ENCODE results near the gene MTRF1. TPM values are rescaled to one million over a fixed set of nuclear protein-coding genes. Genes with fewer than 3 reads are reported as not detected.

The MTRF1 gene
- total and polyA plus RNA-seq, 2 of the 4 experiments (the other 2 are of a cell fraction) = 9.7 to 12.4 TPM

DNA sequence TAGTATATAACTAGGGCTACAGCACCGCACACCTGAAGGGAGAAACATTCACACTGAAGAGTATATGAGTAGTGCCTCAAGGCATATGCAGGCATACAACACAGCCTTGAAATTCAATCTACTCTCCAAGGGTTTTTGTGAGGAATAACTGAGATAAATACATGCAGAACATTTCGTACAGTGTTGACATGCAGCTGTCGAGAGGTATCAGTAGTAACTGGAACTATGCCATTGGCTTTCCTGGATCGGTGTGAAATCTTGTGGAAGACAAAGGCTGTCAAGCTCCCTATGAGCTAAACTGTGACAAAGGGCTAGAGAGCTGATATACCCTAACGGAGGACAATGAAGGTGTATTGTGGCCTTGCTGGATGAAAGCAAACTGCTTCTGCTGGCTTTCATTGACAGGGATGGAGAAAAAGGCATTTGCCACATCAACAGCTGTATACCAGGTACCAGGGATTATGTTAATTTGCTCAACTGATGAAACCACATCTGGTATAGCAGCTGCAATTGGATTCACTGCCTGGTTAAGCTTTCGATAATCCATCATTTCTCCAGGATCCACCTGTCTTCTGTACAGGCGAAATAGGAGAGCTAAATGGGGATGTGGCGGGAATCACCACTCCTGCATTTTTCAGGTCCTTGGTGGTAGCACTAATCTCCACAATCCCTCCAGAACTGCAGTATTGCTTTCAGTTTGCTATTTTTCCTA is 16.3 kb downstream of the MTRF1 start:
- Histone ChIP-seq H4K20me1 (ENCODE audit: insufficient read depth, low read length) (no peaks in the 10 kb centered on the region), H3K4me2 (ENCODE audit: low read depth, low read length) (no peak overlapping the region), H3K9me3 (ENCODE audit: control insufficient read depth, insufficient read depth, low read length) (no peaks in the 10 kb centered on the region), H3K18ac (ENCODE audit: low read depth, low read length) (no peak overlapping the region), H2BK15ac (ENCODE audit: low read depth, low read length) (no peak overlapping the region), H3K27me3 (ENCODE audit: control insufficient read depth, insufficient read depth, low read length) (no peaks in the 10 kb centered on the region), H3K9me1 (ENCODE audit: insufficient read depth, low read length) (peaks cover 4% of the 10 kb centered on the region; the same call in 1 of the 2 replicates), H3K4ac (ENCODE audit: low read depth, low read length) (no peak overlapping the region), H3K27ac (ENCODE audit: insufficient read depth, low read length) (no peak overlapping the region), H3K79me1 (ENCODE audit: low read depth in 1 of 2, low read length in 2 of 2) (no peaks in the 10 kb centered on the region), H4K8ac (ENCODE audit: low read depth in 2 of 2, low read length in 2 of 2) (no peak overlapping the region), H3K9ac (ENCODE audit: low read depth, low read length) (no peak overlapping the region), H2AK9ac (replicated peaks; ENCODE audit: low read depth, low read length, poor library complexity) (no peak overlapping the region), H4K5ac (ENCODE audit: low read depth, low read length) (no peak overlapping the region), H2AFZ (replicated peaks; ENCODE audit: low read length, poor library complexity) (no peak overlapping the region), H3K4me1 (ENCODE audit: control insufficient read depth, insufficient read depth, low read length) (peaks cover 4% of the 10 kb centered on the region), H2BK5ac (ENCODE audit: low read depth, low read length, poor library complexity, severe bottlenecking) (no peak overlapping the region), H2BK20ac (ENCODE audit: low read depth, low read length) (no peak overlapping the region), H3K4me3 (ENCODE audit: insufficient read depth, low read depth, low read length) (no peak overlapping the region), H3K14ac (replicated peaks; ENCODE audit: low read depth, low read length) (no peak overlapping the region), H3K36me3 (ENCODE audit: control insufficient read depth, insufficient read depth, low read length) (peaks cover 6% of the 10 kb centered on the region), H3K56ac (ENCODE audit: extremely low read depth, insufficient read depth, low read length) (no peak overlapping the region), H3K23ac (ENCODE audit: low read depth, low read length) (no peak overlapping the region), H2AK5ac (ENCODE audit: low read depth, low read length) (no peak overlapping the region), H4K91ac (ENCODE audit: insufficient read depth, low read depth, low read length) (no peak overlapping the region), H2BK120ac (ENCODE audit: low read depth, low read length) (no peak overlapping the region)
- ATAC-seq (ENCODE audit: low read depth) (no peak), DNase-seq (no peak)
- ChIA-PET POLR2A (ENCODE audit: unreplicated experiment) (no interaction called here), CTCF (no interaction called here)
- dilution Hi-C loops (cut with HindIII; ENCODE audit: low sequenced_read_pairs, unreplicated experiment) (no loop called here), intact Hi-C loops (cut with micrococcal nuclease) (no loop called here), in situ Hi-C loops (cut with MboI; ENCODE audit: low sequenced_read_pairs) (no loop called here)
- no TSS peak for BruUV-seq (replicated peaks)
- WGBS, 2 experiments (ENCODE audit: extremely low coverage in 2 of 2, insufficient read length in 1 of 2) = 96% methylated on average over 3 of the region's 8 CpGs; no CpG with 5 or more reads in 1 of the 2 experiments
- no peak for TF ChIP-seq MAZ (IDR thresholded peaks at IDR 0.05; ENCODE audit: borderline replicate concordance, low read depth, low read length)
- no peak for TF ChIP-seq FOS (IDR thresholded peaks at IDR 0.05; ENCODE audit: low read depth, low read length)
- TF ChIP-seq, protein P1, sequence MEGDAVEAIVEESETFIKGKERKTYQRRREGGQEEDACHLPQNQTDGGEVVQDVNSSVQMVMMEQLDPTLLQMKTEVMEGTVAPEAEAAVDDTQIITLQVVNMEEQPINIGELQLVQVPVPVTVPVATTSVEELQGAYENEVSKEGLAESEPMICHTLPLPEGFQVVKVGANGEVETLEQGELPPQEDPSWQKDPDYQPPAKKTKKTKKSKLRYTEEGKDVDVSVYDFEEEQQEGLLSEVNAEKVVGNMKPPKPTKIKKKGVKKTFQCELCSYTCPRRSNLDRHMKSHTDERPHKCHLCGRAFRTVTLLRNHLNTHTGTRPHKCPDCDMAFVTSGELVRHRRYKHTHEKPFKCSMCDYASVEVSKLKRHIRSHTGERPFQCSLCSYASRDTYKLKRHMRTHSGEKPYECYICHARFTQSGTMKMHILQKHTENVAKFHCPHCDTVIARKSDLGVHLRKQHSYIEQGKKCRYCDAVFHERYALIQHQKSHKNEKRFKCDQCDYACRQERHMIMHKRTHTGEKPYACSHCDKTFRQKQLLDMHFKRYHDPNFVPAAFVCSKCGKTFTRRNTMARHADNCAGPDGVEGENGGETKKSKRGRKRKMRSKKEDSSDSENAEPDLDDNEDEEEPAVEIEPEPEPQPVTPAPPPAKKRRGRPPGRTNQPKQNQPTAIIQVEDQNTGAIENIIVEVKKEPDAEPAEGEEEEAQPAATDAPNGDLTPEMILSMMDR (conservative IDR thresholded peaks at IDR 0.05; ENCODE audit: low read depth, low read length) = no peak
- no peak for TF ChIP-seq SMC3 (IDR thresholded peaks at IDR 0.05; ENCODE audit: low read depth, low read length)
- TF ChIP-seq BHLHE40 (IDR thresholded peaks at IDR 0.05; ENCODE audit: low read depth, low read length) = no peak
- TF ChIP-seq MXI1 (IDR thresholded peaks at IDR 0.05; ENCODE audit: borderline replicate concordance, low read depth, low read length) = no peak
- TF ChIP-seq POLR2A (IDR thresholded peaks at IDR 0.05; ENCODE audit: low read depth, low read length) = no peak
- no peak for TF ChIP-seq MAFK (IDR thresholded peaks at IDR 0.05; ENCODE audit: low read depth, low read length)
- TF ChIP-seq, protein P2, sequence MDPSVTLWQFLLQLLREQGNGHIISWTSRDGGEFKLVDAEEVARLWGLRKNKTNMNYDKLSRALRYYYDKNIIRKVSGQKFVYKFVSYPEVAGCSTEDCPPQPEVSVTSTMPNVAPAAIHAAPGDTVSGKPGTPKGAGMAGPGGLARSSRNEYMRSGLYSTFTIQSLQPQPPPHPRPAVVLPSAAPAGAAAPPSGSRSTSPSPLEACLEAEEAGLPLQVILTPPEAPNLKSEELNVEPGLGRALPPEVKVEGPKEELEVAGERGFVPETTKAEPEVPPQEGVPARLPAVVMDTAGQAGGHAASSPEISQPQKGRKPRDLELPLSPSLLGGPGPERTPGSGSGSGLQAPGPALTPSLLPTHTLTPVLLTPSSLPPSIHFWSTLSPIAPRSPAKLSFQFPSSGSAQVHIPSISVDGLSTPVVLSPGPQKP (IDR thresholded peaks at IDR 0.05; ENCODE audit: borderline replicate concordance, low read depth, low read length) = no peak
- TF ChIP-seq CHD1 (IDR thresholded peaks at IDR 0.05; ENCODE audit: low read depth, low read length) = no peak
- TF ChIP-seq RAD21 (IDR thresholded peaks at IDR 0.05; ENCODE audit: low read length) = no peak
- TF ChIP-seq RFX5 (IDR thresholded peaks at IDR 0.05; ENCODE audit: low read depth, low read length) = no peak
- TF ChIP-seq RCOR1 (IDR thresholded peaks at IDR 0.05; ENCODE audit: insufficient replicate concordance, low read length) = no peak
- TF ChIP-seq, protein P3, sequence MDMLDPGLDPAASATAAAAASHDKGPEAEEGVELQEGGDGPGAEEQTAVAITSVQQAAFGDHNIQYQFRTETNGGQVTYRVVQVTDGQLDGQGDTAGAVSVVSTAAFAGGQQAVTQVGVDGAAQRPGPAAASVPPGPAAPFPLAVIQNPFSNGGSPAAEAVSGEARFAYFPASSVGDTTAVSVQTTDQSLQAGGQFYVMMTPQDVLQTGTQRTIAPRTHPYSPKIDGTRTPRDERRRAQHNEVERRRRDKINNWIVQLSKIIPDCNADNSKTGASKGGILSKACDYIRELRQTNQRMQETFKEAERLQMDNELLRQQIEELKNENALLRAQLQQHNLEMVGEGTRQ (IDR thresholded peaks at IDR 0.05; ENCODE audit: low read depth, low read length) = no peak

Data from IMR-90 (cell line).